IMR-90 (cell line): ENCODE measurements around the gene LRRC2. TPM values are rescaled to one million over a fixed set of nuclear protein-coding genes. Genes with fewer than 3 reads are reported as not detected.
A peak's percentile ranks its signal among the peaks of the same experiment; 100 is the strongest.

Experiments used
- ATAC-seq: fragments of 200-7000 bp; cut with Tn5 transposase; 2 replicates; pipeline ENCODE4 v1.9.1; 2020; ENCODE audit warnings: low read depth, mild to moderate bottlenecking, moderate library complexity
- BruUV-seq: library from RNA; stranded (reverse); fragments of 400-500 nt; replicated peaks from 2 replicates; lab custom pipeline; 2021; lab: Mats Ljungman, UMichigan
- CTCF ChIA-PET: fragments of 300-600 bp; formaldehyde crosslinking; extraction: SDS; loops from one replicate; lab custom pipeline; 2021; ENCODE audit warnings: antibody characterized with exemption; lab: Yijun Ruan, JAX
- POLR2A ChIA-PET: fragments of 300-600 bp; sonication (Branson Sonifier 250); formaldehyde crosslinking; loops from one replicate; lab custom pipeline; 2022; ENCODE audit warnings: antibody characterized with exemption; ENCODE audit not compliant: unreplicated experiment; lab: Charles Lee
- DNase-seq: peaks from one replicate; pipeline ENCODE4 v3.0.0; 2013
- H2AFZ ChIP-seq: replicated peaks from 2 replicates; pipeline ENCODE3; 2013; ENCODE audit warnings: low read length, mild to moderate bottlenecking; ENCODE audit not compliant: poor library complexity
- H2AK5ac ChIP-seq: 2 replicates; pipeline ENCODE4 v1.6.1; 2013; ENCODE audit warnings: low read depth, low read length, inconsistent platforms
- H2AK9ac ChIP-seq: replicated peaks from 2 replicates; pipeline ENCODE3; 2013; ENCODE audit warnings: mild to moderate bottlenecking, low read depth, low read length, moderate library complexity; ENCODE audit not compliant: poor library complexity
- H2BK120ac ChIP-seq: 2 replicates; pipeline ENCODE4 v1.6.1; 2013; ENCODE audit warnings: low read depth, low read length, inconsistent platforms
- H2BK15ac ChIP-seq: 3 replicates; pipeline ENCODE4 v1.6.1; 2013; ENCODE audit warnings: low read depth, low read length, inconsistent platforms
- H2BK20ac ChIP-seq: 2 replicates; pipeline ENCODE4 v1.6.1; 2013; ENCODE audit warnings: low read depth, mild to moderate bottlenecking, inconsistent platforms, low read length, moderate library complexity
- H2BK5ac ChIP-seq: 2 replicates; pipeline ENCODE4 v1.6.1; 2013; ENCODE audit warnings: mild to moderate bottlenecking, low read depth, low read length, inconsistent platforms; ENCODE audit not compliant: poor library complexity, severe bottlenecking
- H3K14ac ChIP-seq: replicated peaks from 2 replicates; pipeline ENCODE4 v1.6.1; 2013; ENCODE audit warnings: low read depth, low read length, inconsistent platforms
- H3K18ac ChIP-seq: 2 replicates; pipeline ENCODE4 v1.6.1; 2013; ENCODE audit warnings: low read depth, low read length, control low read depth
- H3K23ac ChIP-seq: 2 replicates; pipeline ENCODE4 v1.6.1; 2013; ENCODE audit warnings: low read depth, low read length, inconsistent platforms
- H3K27ac ChIP-seq: 2 replicates; pipeline ENCODE4 v1.5.1; 2013; ENCODE audit warnings: mild to moderate bottlenecking, control low read depth, low read length; ENCODE audit not compliant: insufficient read depth
- H3K27me3 ChIP-seq: 2 replicates; pipeline ENCODE4 v1.6.1; 2013; ENCODE audit warnings: low read length; ENCODE audit not compliant: control insufficient read depth, insufficient read depth
- H3K36me3 ChIP-seq: 2 replicates; pipeline ENCODE4 v1.6.1; 2013; ENCODE audit warnings: low read length, mixed read lengths; ENCODE audit not compliant: control insufficient read depth, insufficient read depth
- H3K4ac ChIP-seq: 2 replicates; pipeline ENCODE4 v1.6.1; 2013; ENCODE audit warnings: low read depth, low read length, inconsistent platforms
- H3K4me1 ChIP-seq: 2 replicates; pipeline ENCODE4 v1.6.1; 2013; ENCODE audit warnings: low read length, mixed read lengths; ENCODE audit not compliant: control insufficient read depth, insufficient read depth
- H3K4me2 ChIP-seq: 2 replicates; pipeline ENCODE4 v1.6.1; 2013; ENCODE audit warnings: low read depth, mild to moderate bottlenecking, control low read depth, low read length, moderate library complexity
- H3K4me3 ChIP-seq: 2 replicates; pipeline ENCODE4 v1.5.1; 2013; ENCODE audit warnings: low read depth, mild to moderate bottlenecking, control low read depth, low read length, moderate library complexity; ENCODE audit not compliant: insufficient read depth
- H3K56ac ChIP-seq: 2 replicates; pipeline ENCODE4 v1.6.1; 2013; ENCODE audit warnings: low read length, inconsistent platforms; ENCODE audit not compliant: insufficient read depth; ENCODE audit errors: extremely low read depth
- H3K79me1 ChIP-seq, 2 experiments: 2 replicates each; pipeline ENCODE4 v1.6.1; 2013; ENCODE audit warnings: low read length in 2 of 2, inconsistent platforms in 1 of 2, low read depth in 1 of 2
- H3K9ac ChIP-seq: 2 replicates; pipeline ENCODE4 v1.6.1; 2013; ENCODE audit warnings: low read depth, low read length, control low read depth
- H3K9me1 ChIP-seq: 2 replicates; pipeline ENCODE4 v1.6.1; 2013; ENCODE audit warnings: low read length, inconsistent platforms; ENCODE audit not compliant: insufficient read depth
- H3K9me3 ChIP-seq: 2 replicates; pipeline ENCODE4 v1.6.1; 2013; ENCODE audit warnings: low read length; ENCODE audit not compliant: control insufficient read depth, insufficient read depth
- H4K20me1 ChIP-seq: 2 replicates; pipeline ENCODE4 v1.6.1; 2013; ENCODE audit warnings: low read length, inconsistent platforms; ENCODE audit not compliant: insufficient read depth
- H4K5ac ChIP-seq: 2 replicates; pipeline ENCODE4 v1.6.1; 2013; ENCODE audit warnings: mild to moderate bottlenecking, low read depth, low read length, control low read depth
- H4K8ac ChIP-seq, 2 experiments: 2 replicates each; pipeline ENCODE4 v1.6.1; 2013; ENCODE audit warnings: low read depth in 2 of 2, low read length in 2 of 2, control low read depth in 1 of 2, inconsistent platforms in 1 of 2
- H4K91ac ChIP-seq: 2 replicates; pipeline ENCODE4 v1.6.1; 2013; ENCODE audit warnings: low read depth, low read length, inconsistent platforms; ENCODE audit not compliant: insufficient read depth
- BHLHE40 ChIP-seq: fragments of 150-350 bp; IDR thresholded peaks from 2 replicates; pipeline ENCODE4 v1.6.1; 2016; ENCODE audit warnings: mild to moderate bottlenecking, low read depth, low read length
- CEBPB ChIP-seq: IDR thresholded peaks from 2 replicates; pipeline ENCODE4 v1.6.1; 2012; ENCODE audit warnings: low read depth, low read length, improper control_type of control experiment
- CHD1 ChIP-seq: IDR thresholded peaks from 2 replicates; pipeline ENCODE4 v1.6.1; 2012; ENCODE audit warnings: low read depth, low read length, improper control_type of control experiment
- FOS ChIP-seq: fragments of 150-350 bp; IDR thresholded peaks from 2 replicates; pipeline ENCODE4 v1.6.1; 2016; ENCODE audit warnings: low read depth, low read length
- MXI1 ChIP-seq: IDR thresholded peaks from 2 replicates; pipeline ENCODE4 v1.6.1; 2012; ENCODE audit warnings: low read depth, mild to moderate bottlenecking, low read length, moderate library complexity, borderline replicate concordance
- POLR2A ChIP-seq: IDR thresholded peaks from 2 replicates; pipeline ENCODE4 v1.6.1; 2012; ENCODE audit warnings: mild to moderate bottlenecking, low read depth, low read length
- RAD21 ChIP-seq: IDR thresholded peaks from 2 replicates; pipeline ENCODE4 v1.6.1; 2012; ENCODE audit warnings: low read length, improper control_type of control experiment
- RCOR1 ChIP-seq: IDR thresholded peaks from 2 replicates; pipeline ENCODE4 v1.6.1; 2012; ENCODE audit warnings: mild to moderate bottlenecking, low read length, improper control_type of control experiment; ENCODE audit not compliant: insufficient replicate concordance
- RFX5 ChIP-seq: IDR thresholded peaks from 2 replicates; pipeline ENCODE4 v1.8.0; 2012; ENCODE audit warnings: low read depth, mild to moderate bottlenecking, low read length, moderate library complexity
- SMC3 ChIP-seq: fragments of 150-350 bp; IDR thresholded peaks from 2 replicates; pipeline ENCODE4 v1.6.1; 2016; ENCODE audit warnings: low read depth, mild to moderate bottlenecking, antibody characterized with exemption, low read length, moderate library complexity
- WGBS, 2 experiments: methylation state at CpG; one replicate each; pipeline versions ENCODE4 v1.1.5 to v1.1.7; 2013; ENCODE audit warnings: missing lambda C conversion rate in 2 of 2; ENCODE audit not compliant: insufficient read length in 1 of 2; ENCODE audit errors: extremely low coverage in 2 of 2; 5-methylcytosine and 5-hydroxymethylcytosine counted together
- dilution Hi-C: fragments of 300-500 bp; cut with HindIII; formaldehyde crosslinking; loops from one replicate; pipeline ENCODE4 v1.14.3; 2018; ENCODE audit warnings: low sequenced_read_pairs; ENCODE audit not compliant: unreplicated experiment
- in situ Hi-C: fragments of 300-500 bp; cut with MboI; formaldehyde crosslinking; loops from 3 replicates; pipeline ENCODE4 v1.14.3; 2019; ENCODE audit warnings: low sequenced_read_pairs, inconsistent platforms, mixed read lengths
- intact Hi-C: fragments of 100-400 bp; cut with micrococcal nuclease; formaldehyde crosslinking; loops from 2 replicates; pipeline ENCODE4 v1.10.0; 2022
- polyA plus RNA-seq, 3 experiments: library from polyadenylated mRNA; depleted of rRNA; stranded (reverse); fragments of >200 nt; gene quantifications; 2 replicates each; pipeline ENCODE4 v1.2.3, GENCODE V29; 2012; ENCODE audit warnings: low replicate concordance in 1 of 3
- total RNA-seq: library from RNA; depleted of rRNA; stranded (reverse); fragments of >200 nt; gene quantifications from 2 replicates; pipeline ENCODE4 v1.2.3, GENCODE V29; 2012
- TF ChIP-seq, protein P1 (sequence below): conservative IDR thresholded peaks from 2 replicates; pipeline ENCODE4 v1.5.1; 2012; ENCODE audit warnings: mild to moderate bottlenecking, low read depth, low read length, improper control_type of control experiment
- TF ChIP-seq, protein P2 (sequence below): fragments of 150-350 bp; IDR thresholded peaks from 2 replicates; pipeline ENCODE4 v1.6.1; 2017; ENCODE audit warnings: mild to moderate bottlenecking, antibody characterized with exemption, low read length, low read depth
- TF ChIP-seq, protein P3 (sequence below): fragments of 150-350 bp; IDR thresholded peaks from 2 replicates; pipeline ENCODE4 v1.6.1; 2016; ENCODE audit warnings: low read depth, mild to moderate bottlenecking, low read length, moderate library complexity, borderline replicate concordance

Gene LRRC2
- total and polyA plus RNA-seq, 2 of the 4 experiments (the other 2 are of a cell fraction), result 2.9 to 4.1 TPM

DNA sequence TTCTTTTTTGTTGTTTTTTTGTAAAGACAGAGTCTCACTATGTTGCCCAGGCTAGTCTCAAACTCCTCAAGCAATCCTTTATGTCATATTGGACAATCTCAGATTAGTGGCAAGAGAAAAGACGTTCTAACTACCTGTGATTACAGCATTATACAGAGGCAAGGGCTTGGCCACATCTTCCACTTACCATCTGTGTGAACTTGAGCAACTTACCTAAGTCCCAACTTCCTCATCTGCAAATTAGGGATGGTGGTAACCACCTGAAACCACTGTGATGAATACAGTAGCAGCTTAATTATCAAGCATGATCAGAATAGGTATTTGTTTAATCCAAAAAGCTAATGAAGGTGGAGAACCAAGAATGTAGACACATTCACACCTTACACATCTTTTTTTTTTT, 16.1 kb downstream of the LRRC2 start:
- Histone ChIP-seq H2AK5ac (peak overlapping the region; percentile 37), H3K23ac (peak overlapping the region; percentile 62; the same call in 1 of the 2 replicates), H3K9ac (no peak overlapping the region), H3K9me1 (peaks cover 20% of the 10 kb centered on the region), H2AFZ (no peak overlapping the region), H3K79me1 (peaks cover 0 to 15% of the 10 kb centered on the region in 2 experiments; a peak in 3 of 4 replicates), H4K91ac (peak overlapping the region; percentile 92), H3K4ac (peak overlapping the region; percentile 84), H3K4me1 (peaks cover 23% of the 10 kb centered on the region), H3K27ac (no peak overlapping the region), H3K9me3 (no peaks in the 10 kb centered on the region; the same call in 1 of the 2 replicates), H3K14ac (peak overlapping the region; percentile 30), H2BK5ac (peak overlapping the region; percentile 76), H4K8ac (peak overlapping the region; percentile 32 to 62; a peak in 3 of 4 replicates), H3K18ac (peak overlapping the region; percentile 48; the same call in 1 of the 2 replicates), H4K5ac (peak overlapping the region; percentile 24; the same call in 1 of the 2 replicates), H3K4me3 (no peak overlapping the region), H3K56ac (no peak overlapping the region), H3K27me3 (no peaks in the 10 kb centered on the region), H3K4me2 (no peak overlapping the region), H3K36me3 (peaks cover 9% of the 10 kb centered on the region), H4K20me1 (no peaks in the 10 kb centered on the region), H2BK15ac (peak overlapping the region; percentile 55; the same call in 2 of the 3 replicates), H2BK120ac (peak overlapping the region; percentile 81), H2AK9ac (no peak overlapping the region), H2BK20ac (peak overlapping the region; percentile 58)
- TF ChIP-seq, protein P1, sequence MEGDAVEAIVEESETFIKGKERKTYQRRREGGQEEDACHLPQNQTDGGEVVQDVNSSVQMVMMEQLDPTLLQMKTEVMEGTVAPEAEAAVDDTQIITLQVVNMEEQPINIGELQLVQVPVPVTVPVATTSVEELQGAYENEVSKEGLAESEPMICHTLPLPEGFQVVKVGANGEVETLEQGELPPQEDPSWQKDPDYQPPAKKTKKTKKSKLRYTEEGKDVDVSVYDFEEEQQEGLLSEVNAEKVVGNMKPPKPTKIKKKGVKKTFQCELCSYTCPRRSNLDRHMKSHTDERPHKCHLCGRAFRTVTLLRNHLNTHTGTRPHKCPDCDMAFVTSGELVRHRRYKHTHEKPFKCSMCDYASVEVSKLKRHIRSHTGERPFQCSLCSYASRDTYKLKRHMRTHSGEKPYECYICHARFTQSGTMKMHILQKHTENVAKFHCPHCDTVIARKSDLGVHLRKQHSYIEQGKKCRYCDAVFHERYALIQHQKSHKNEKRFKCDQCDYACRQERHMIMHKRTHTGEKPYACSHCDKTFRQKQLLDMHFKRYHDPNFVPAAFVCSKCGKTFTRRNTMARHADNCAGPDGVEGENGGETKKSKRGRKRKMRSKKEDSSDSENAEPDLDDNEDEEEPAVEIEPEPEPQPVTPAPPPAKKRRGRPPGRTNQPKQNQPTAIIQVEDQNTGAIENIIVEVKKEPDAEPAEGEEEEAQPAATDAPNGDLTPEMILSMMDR, result no peak
- TF ChIP-seq RFX5 (no peak), MXI1 (no peak), CEBPB (no peak), FOS (no peak), RCOR1 (no peak), SMC3 (no peak), CHD1 (no peak), BHLHE40 (no peak), RAD21 (no peak), POLR2A (no peak)
- TF ChIP-seq, protein P2, sequence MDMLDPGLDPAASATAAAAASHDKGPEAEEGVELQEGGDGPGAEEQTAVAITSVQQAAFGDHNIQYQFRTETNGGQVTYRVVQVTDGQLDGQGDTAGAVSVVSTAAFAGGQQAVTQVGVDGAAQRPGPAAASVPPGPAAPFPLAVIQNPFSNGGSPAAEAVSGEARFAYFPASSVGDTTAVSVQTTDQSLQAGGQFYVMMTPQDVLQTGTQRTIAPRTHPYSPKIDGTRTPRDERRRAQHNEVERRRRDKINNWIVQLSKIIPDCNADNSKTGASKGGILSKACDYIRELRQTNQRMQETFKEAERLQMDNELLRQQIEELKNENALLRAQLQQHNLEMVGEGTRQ, result no peak
- TF ChIP-seq, protein P3, sequence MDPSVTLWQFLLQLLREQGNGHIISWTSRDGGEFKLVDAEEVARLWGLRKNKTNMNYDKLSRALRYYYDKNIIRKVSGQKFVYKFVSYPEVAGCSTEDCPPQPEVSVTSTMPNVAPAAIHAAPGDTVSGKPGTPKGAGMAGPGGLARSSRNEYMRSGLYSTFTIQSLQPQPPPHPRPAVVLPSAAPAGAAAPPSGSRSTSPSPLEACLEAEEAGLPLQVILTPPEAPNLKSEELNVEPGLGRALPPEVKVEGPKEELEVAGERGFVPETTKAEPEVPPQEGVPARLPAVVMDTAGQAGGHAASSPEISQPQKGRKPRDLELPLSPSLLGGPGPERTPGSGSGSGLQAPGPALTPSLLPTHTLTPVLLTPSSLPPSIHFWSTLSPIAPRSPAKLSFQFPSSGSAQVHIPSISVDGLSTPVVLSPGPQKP, result no peak
- intact Hi-C loops (no loop called here), dilution Hi-C loops (no loop called here), in situ Hi-C loops (no loop called here)
- WGBS, 2 experiments, result no CpG with 5 or more reads among the region's 1 CpG
- POLR2A ChIA-PET, result no interaction called here
- DNase-seq (no peak), ATAC-seq (no peak)
- CTCF ChIA-PET, result no interaction called here
- BruUV-seq, result no TSS peak
